ENCODE data around the gene PLEKHN1. TPM values are rescaled to one million over a fixed set of nuclear protein-coding genes. Genes with fewer than 3 reads are reported as not detected.

The PLEKHN1 gene
- total and polyA plus RNA-seq, 2 of the 4 experiments (the other 2 are of a cell fraction) = 0.54 to 2.1 TPM

DNA sequence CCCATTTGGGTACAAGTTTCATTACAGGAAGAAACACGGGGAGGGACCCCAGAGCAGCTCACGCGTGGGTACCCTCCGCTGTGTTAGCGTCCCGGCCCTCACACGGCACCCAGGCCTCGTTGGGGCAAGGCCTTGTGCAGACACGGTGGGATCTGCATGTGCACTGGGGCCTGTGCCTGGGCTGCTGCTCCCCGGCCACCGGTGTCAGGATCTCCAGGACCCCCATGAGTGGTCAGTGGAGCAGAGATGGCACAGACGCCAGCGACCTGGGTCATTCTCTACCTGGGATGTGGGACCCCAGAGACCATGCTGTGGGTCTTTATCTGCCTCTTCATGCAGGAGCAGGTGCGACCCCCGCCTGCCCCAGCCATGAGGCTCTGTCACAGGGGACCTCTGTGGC, 47.9 kb upstream of the PLEKHN1 start:
- H3K79me1 ChIP-seq (ENCODE audit: low read depth in 1 of 2, low read length in 2 of 2) = peaks cover 4 to 14% of the 10 kb centered on the region in 2 experiments; a peak in 1 of 4 replicates
- in situ Hi-C loops (cut with MboI; ENCODE audit: low sequenced_read_pairs) = no loop called here
- H3K4me3 ChIP-seq (ENCODE audit: insufficient read depth, low read depth, low read length) = no peak overlapping the region
- H3K4me2 ChIP-seq (ENCODE audit: low read depth, low read length) = no peak overlapping the region
- no peak overlapping the region for H3K18ac ChIP-seq (ENCODE audit: low read depth, low read length)
- H2BK5ac ChIP-seq (ENCODE audit: low read depth, low read length, poor library complexity, severe bottlenecking) = no peak overlapping the region
- peaks cover 5% of the 10 kb centered on the region for H3K9me1 ChIP-seq (ENCODE audit: insufficient read depth, low read length)
- ChIA-PET POLR2A (ENCODE audit: unreplicated experiment) (interaction anchor here (1.0 kb wide), 1 partner anchor 14 kb away, joined by 3 read pairs; no protein-coding TSS in a partner anchor), CTCF (no interaction called here)
- no peak overlapping the region for H3K9ac ChIP-seq (ENCODE audit: low read depth, low read length)
- H2BK120ac ChIP-seq (ENCODE audit: low read depth, low read length) = no peak overlapping the region
- no peak overlapping the region for H2AFZ ChIP-seq (replicated peaks; ENCODE audit: low read length, poor library complexity)
- peaks cover 22% of the 10 kb centered on the region for H3K4me1 ChIP-seq (ENCODE audit: control insufficient read depth, insufficient read depth, low read length)
- H4K20me1 ChIP-seq (ENCODE audit: insufficient read depth, low read length) = peaks cover 3% of the 10 kb centered on the region
- no peak overlapping the region for H3K23ac ChIP-seq (ENCODE audit: low read depth, low read length)
- H3K27ac ChIP-seq (ENCODE audit: insufficient read depth, low read length) = no peak overlapping the region
- no peak overlapping the region for H4K5ac ChIP-seq (ENCODE audit: low read depth, low read length)
- H3K56ac ChIP-seq (ENCODE audit: extremely low read depth, insufficient read depth, low read length) = no peak overlapping the region
- WGBS, 2 experiments (ENCODE audit: extremely low coverage in 2 of 2, insufficient read length in 1 of 2) = no CpG with 5 or more reads among the region's 15 CpGs
- intact Hi-C loops (cut with micrococcal nuclease) = no loop called here
- peaks cover 2% of the 10 kb centered on the region; the same call in 1 of the 2 replicates for H3K36me3 ChIP-seq (ENCODE audit: control insufficient read depth, insufficient read depth, low read length)
- TF ChIP-seq RFX5 (IDR thresholded peaks at IDR 0.05; ENCODE audit: low read depth, low read length) (no peak), CHD1 (IDR thresholded peaks at IDR 0.05; ENCODE audit: low read depth, low read length) (no peak), RCOR1 (IDR thresholded peaks at IDR 0.05; ENCODE audit: insufficient replicate concordance, low read length) (no peak), MAZ (IDR thresholded peaks at IDR 0.05; ENCODE audit: borderline replicate concordance, low read depth, low read length) (no peak), BHLHE40 (IDR thresholded peaks at IDR 0.05; ENCODE audit: low read depth, low read length) (no peak), NFE2L2 (IDR thresholded peaks at IDR 0.05; ENCODE audit: low read depth, low read length) (no peak), RAD21 (IDR thresholded peaks at IDR 0.05; ENCODE audit: low read length) (no peak), MAFK (IDR thresholded peaks at IDR 0.05; ENCODE audit: low read depth, low read length) (no peak), CEBPB (IDR thresholded peaks at IDR 0.05; ENCODE audit: low read depth, low read length) (no peak), SMC3 (IDR thresholded peaks at IDR 0.05; ENCODE audit: low read depth, low read length) (no peak), MXI1 (IDR thresholded peaks at IDR 0.05; ENCODE audit: borderline replicate concordance, low read depth, low read length) (no peak), POLR2A (IDR thresholded peaks at IDR 0.05; ENCODE audit: low read depth, low read length) (no peak), FOS (IDR thresholded peaks at IDR 0.05; ENCODE audit: low read depth, low read length) (no peak)
- TF ChIP-seq, protein P1, sequence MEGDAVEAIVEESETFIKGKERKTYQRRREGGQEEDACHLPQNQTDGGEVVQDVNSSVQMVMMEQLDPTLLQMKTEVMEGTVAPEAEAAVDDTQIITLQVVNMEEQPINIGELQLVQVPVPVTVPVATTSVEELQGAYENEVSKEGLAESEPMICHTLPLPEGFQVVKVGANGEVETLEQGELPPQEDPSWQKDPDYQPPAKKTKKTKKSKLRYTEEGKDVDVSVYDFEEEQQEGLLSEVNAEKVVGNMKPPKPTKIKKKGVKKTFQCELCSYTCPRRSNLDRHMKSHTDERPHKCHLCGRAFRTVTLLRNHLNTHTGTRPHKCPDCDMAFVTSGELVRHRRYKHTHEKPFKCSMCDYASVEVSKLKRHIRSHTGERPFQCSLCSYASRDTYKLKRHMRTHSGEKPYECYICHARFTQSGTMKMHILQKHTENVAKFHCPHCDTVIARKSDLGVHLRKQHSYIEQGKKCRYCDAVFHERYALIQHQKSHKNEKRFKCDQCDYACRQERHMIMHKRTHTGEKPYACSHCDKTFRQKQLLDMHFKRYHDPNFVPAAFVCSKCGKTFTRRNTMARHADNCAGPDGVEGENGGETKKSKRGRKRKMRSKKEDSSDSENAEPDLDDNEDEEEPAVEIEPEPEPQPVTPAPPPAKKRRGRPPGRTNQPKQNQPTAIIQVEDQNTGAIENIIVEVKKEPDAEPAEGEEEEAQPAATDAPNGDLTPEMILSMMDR (conservative IDR thresholded peaks at IDR 0.05; ENCODE audit: low read depth, low read length) = no peak
- TF ChIP-seq, protein P2, sequence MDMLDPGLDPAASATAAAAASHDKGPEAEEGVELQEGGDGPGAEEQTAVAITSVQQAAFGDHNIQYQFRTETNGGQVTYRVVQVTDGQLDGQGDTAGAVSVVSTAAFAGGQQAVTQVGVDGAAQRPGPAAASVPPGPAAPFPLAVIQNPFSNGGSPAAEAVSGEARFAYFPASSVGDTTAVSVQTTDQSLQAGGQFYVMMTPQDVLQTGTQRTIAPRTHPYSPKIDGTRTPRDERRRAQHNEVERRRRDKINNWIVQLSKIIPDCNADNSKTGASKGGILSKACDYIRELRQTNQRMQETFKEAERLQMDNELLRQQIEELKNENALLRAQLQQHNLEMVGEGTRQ (IDR thresholded peaks at IDR 0.05; ENCODE audit: low read depth, low read length) = no peak
- TF ChIP-seq, protein P3, sequence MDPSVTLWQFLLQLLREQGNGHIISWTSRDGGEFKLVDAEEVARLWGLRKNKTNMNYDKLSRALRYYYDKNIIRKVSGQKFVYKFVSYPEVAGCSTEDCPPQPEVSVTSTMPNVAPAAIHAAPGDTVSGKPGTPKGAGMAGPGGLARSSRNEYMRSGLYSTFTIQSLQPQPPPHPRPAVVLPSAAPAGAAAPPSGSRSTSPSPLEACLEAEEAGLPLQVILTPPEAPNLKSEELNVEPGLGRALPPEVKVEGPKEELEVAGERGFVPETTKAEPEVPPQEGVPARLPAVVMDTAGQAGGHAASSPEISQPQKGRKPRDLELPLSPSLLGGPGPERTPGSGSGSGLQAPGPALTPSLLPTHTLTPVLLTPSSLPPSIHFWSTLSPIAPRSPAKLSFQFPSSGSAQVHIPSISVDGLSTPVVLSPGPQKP (IDR thresholded peaks at IDR 0.05; ENCODE audit: borderline replicate concordance, low read depth, low read length) = no peak
- H4K91ac ChIP-seq (ENCODE audit: insufficient read depth, low read depth, low read length) = no peak overlapping the region
- H3K14ac ChIP-seq (replicated peaks; ENCODE audit: low read depth, low read length) = no peak overlapping the region
- dilution Hi-C loops (cut with HindIII; ENCODE audit: low sequenced_read_pairs, unreplicated experiment) = no loop called here
- ATAC-seq (ENCODE audit: low read depth) (no peak), DNase-seq (no peak)
- H3K9me3 ChIP-seq (ENCODE audit: control insufficient read depth, insufficient read depth, low read length) = no peaks in the 10 kb centered on the region
- H3K27me3 ChIP-seq (ENCODE audit: control insufficient read depth, insufficient read depth, low read length) = no peaks in the 10 kb centered on the region; the same call in 1 of the 2 replicates
- no peak overlapping the region for H3K4ac ChIP-seq (ENCODE audit: low read depth, low read length)
- no TSS peak for BruUV-seq (replicated peaks)
- no peak overlapping the region for H4K8ac ChIP-seq (ENCODE audit: low read depth in 2 of 2, low read length in 2 of 2)
- no peak overlapping the region for H2AK9ac ChIP-seq (replicated peaks; ENCODE audit: low read depth, low read length, poor library complexity)
- no peak overlapping the region for H2AK5ac ChIP-seq (ENCODE audit: low read depth, low read length)
- no peak overlapping the region for H2BK20ac ChIP-seq (ENCODE audit: low read depth, low read length)
- no peak overlapping the region for H2BK15ac ChIP-seq (ENCODE audit: low read depth, low read length)
